ENCODE data around the gene NOC4L. TPM values are rescaled to one million over a fixed set of nuclear protein-coding genes. Genes with fewer than 3 reads are reported as not detected.

The NOC4L gene
- total RNA-seq, 3 donors from 2014 or later = 85.3 to 92.5 (median 89.0) TPM

GRCh38 chr12:132114667-132115066 is 29.6 kb upstream of the NOC4L start:
- H3K4me1 Mint-ChIP-seq (ENCODE audit: low read depth) = no peaks in the 10 kb centered on the region
- H3K27me3 Mint-ChIP-seq (ENCODE audit: low read depth) = no peaks in the 10 kb centered on the region
- H3K9me3 Mint-ChIP-seq = no peaks in the 10 kb centered on the region
- DNase-seq = no peak
- ATAC-seq = no peak
- H3K4me3 Mint-ChIP-seq = no peak overlapping the region
- peaks cover 17% of the 10 kb centered on the region for H3K36me3 Mint-ChIP-seq (ENCODE audit: insufficient read depth)

DNA sequence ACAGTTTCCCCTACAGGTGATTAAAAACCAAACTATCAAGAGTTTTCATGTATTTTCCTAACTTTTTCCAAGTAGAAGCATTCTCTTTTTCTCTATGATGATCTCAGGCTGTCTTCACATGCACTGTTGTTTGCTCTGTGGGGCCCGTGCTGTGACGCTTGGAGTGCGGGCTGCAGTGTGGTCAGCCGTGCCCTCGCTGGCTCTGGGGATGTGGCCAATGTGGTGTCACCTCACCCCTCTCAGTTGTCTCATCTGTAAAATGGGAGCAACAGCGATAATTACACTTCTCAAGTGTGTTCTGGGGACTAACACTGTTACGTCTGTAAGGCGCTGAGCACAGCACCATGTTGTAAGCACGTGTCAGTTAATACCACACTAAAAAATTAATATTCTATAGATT is 28.8 kb upstream of the NOC4L start:
- no peak for ATAC-seq
- H3K9me3 Mint-ChIP-seq = no peaks in the 10 kb centered on the region

GRCh38 chr12:132116709-132117557 is 27.3 kb upstream of the NOC4L start:
- Mint-ChIP-seq H3K4me1 (ENCODE audit: low read depth) (no peaks in the 10 kb centered on the region), H3K9me3 (no peaks in the 10 kb centered on the region), H3K36me3 (ENCODE audit: insufficient read depth) (peaks cover 11% of the 10 kb centered on the region), H3K4me3 (no peak overlapping the region), H3K27me3 (ENCODE audit: low read depth) (no peaks in the 10 kb centered on the region)
- no peak for DNase-seq
- no peak for ATAC-seq

More for the DNA sequence above, 28.8 kb upstream of the NOC4L start:
- no peak for DNase-seq
- Mint-ChIP-seq H3K27me3 (ENCODE audit: low read depth) (no peaks in the 10 kb centered on the region), H3K36me3 (ENCODE audit: insufficient read depth) (peaks cover 16% of the 10 kb centered on the region), H3K4me1 (ENCODE audit: low read depth) (no peaks in the 10 kb centered on the region), H3K4me3 (no peak overlapping the region)

DNA sequence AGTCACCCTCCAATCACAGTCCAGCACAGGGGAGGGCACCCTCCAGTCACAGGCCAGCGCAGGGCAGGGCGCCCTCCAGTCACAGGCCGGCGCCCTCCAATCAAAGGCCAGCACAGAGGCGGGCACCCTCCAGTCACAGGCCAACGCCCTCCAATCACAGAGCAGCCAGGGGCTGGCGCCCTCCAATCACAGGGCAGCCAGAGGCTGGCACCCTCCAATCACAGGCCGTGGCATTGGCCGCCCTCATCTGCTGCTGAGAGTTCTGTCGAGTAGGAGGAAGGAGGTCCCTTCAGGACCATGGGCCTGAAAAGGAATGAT is 26.7 kb upstream of the NOC4L start:
- peaks cover 13% of the 10 kb centered on the region for H3K36me3 Mint-ChIP-seq (ENCODE audit: insufficient read depth)
- DNase-seq (no peak), ATAC-seq (peak; percentile 35 to 48)
- no peaks in the 10 kb centered on the region for H3K4me1 Mint-ChIP-seq (ENCODE audit: low read depth)
- no peak overlapping the region for H3K4me3 Mint-ChIP-seq
- no peaks in the 10 kb centered on the region for H3K27me3 Mint-ChIP-seq (ENCODE audit: low read depth)
- no peaks in the 10 kb centered on the region for H3K9me3 Mint-ChIP-seq

DNA sequence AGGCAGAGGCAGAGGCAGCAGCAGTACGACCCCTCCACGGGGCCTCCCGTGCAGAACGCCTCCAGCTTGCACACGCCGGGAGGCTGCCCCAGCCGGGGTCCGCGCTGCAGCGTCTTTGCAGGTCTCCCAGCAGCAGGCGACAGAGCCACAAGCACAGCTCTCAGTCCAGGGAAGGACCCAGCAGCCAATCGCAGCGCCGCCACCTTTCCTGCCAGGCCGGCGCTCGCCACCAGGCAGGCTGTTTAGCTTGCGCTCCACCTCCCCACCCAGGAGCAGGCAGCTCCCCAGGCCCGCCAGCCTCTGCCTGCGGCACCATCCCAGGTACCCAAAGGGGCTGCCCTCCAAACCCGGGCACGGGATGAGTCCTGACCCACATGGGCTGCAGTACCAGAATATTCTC is 25.4 kb upstream of the NOC4L start:
- Mint-ChIP-seq H3K4me1 (ENCODE audit: low read depth) (no peaks in the 10 kb centered on the region), H3K27me3 (ENCODE audit: low read depth) (no peaks in the 10 kb centered on the region), H3K36me3 (ENCODE audit: insufficient read depth) (peaks cover 17% of the 10 kb centered on the region), H3K4me3 (no peak overlapping the region), H3K9me3 (no peaks in the 10 kb centered on the region)
- DNase-seq = no peak
- no peak for ATAC-seq

DNA sequence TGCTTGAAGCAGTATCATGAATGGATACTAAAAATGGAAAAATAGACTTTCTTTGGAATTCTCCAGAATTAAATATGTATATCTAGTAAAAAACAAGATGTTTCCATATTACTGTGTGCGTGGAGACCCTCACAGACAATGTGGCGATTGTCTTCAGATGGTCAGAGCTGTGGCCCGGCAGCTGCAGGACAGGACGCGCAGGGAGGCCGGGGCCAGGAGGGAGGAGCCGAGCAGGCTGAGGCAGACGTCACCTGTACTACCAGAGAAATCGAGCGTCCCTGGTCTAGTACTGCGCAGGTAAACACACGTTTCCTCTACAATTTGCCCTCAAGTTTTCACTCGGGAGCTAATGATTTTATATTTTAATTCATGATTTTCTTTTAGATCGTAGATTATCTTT is 23.0 kb upstream of the NOC4L start:
- Mint-ChIP-seq H3K9me3 (no peaks in the 10 kb centered on the region), H3K4me1 (ENCODE audit: low read depth) (no peaks in the 10 kb centered on the region), H3K36me3 (ENCODE audit: insufficient read depth) (peaks cover 29% of the 10 kb centered on the region), H3K4me3 (no peak overlapping the region), H3K27me3 (ENCODE audit: low read depth) (no peaks in the 10 kb centered on the region)
- no peak for DNase-seq
- ATAC-seq = no peak

GRCh38 chr12:132123970-132124765 is 20.1 kb upstream of the NOC4L start:
- no peak for ATAC-seq
- Mint-ChIP-seq H3K4me3 (no peak overlapping the region), H3K36me3 (ENCODE audit: insufficient read depth) (peaks cover 47% of the 10 kb centered on the region), H3K27me3 (ENCODE audit: low read depth) (no peaks in the 10 kb centered on the region), H3K4me1 (ENCODE audit: low read depth) (no peaks in the 10 kb centered on the region), H3K9me3 (no peaks in the 10 kb centered on the region)
- no peak for DNase-seq

DNA sequence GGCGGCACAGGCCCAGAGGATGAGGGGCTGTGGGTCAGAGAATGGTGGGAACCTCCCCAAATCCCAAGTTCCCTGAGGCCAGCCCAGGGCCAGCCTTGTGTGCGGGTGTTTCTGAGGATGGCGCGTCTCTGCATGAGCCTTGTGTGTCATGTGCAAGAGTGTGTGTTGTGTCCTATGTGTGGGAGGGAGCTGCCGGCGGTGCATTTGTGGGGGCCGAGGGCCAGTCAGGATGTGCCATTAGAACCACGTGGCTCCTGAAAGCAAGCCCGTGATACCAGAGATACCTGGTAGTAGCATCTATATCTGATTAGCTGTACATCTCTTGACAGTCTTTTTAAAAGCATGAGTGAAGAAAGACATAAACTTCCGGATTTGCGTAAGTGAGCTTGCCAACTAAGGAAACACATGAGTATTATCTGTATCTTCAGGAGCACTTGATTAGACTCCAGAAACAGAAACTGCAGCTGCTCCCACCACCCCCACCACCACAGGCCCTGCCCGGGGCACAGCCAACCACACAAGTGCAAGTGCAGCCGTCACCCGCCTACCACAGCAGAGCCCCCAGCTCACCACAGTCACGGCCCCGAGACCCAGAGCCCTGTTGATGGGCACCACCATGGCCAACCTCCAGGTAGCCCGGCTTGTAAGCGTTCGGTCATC is 19.4 kb upstream of the NOC4L start:
- Mint-ChIP-seq H3K36me3 (ENCODE audit: insufficient read depth) (peaks cover 48% of the 10 kb centered on the region), H3K4me3 (no peak overlapping the region), H3K9me3 (no peaks in the 10 kb centered on the region), H3K4me1 (ENCODE audit: low read depth) (no peaks in the 10 kb centered on the region), H3K27me3 (ENCODE audit: low read depth) (no peaks in the 10 kb centered on the region)
- ATAC-seq (no peak), DNase-seq (no peak)

- Mint-ChIP-seq H3K27me3 (ENCODE audit: low read depth) (no peaks in the 10 kb centered on the region), H3K36me3 (ENCODE audit: insufficient read depth) (peaks cover 45% of the 10 kb centered on the region), H3K4me3 (no peak overlapping the region), H3K4me1 (ENCODE audit: low read depth) (no peaks in the 10 kb centered on the region), H3K9me3 (no peaks in the 10 kb centered on the region)
- no peak for DNase-seq
- no peak for ATAC-seq
Observed at GRCh38 chr12:132125736-132126135, 18.5 kb upstream of the NOC4L start.

- H3K4me1 Mint-ChIP-seq (ENCODE audit: low read depth) = no peaks in the 10 kb centered on the region
- H3K36me3 Mint-ChIP-seq (ENCODE audit: insufficient read depth) = peaks cover 43% of the 10 kb centered on the region
- no peaks in the 10 kb centered on the region for H3K27me3 Mint-ChIP-seq (ENCODE audit: low read depth)
- DNase-seq (no peak), ATAC-seq (no peak)
- H3K9me3 Mint-ChIP-seq = no peaks in the 10 kb centered on the region
- no peak overlapping the region for H3K4me3 Mint-ChIP-seq
Observed at GRCh38 chr12:132127041-132127440, 17.2 kb upstream of the NOC4L start.

DNA sequence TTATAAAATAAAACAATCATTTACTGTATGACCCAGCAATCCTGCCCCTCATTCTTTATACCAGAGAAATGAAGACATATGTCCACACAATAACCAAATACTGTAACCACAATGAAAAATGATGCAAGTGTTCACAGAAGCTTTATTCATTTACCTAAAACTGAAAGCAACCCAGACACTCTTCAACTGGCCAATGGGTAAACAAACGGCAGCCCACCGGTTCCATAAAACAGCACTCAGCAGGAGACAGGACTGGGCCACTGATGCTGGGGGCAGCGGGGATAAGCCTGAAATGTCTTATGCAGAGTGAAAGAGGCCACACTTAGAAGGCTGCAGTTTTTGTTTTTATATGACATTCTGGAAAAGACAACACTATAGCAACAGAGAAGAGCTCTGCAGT is 15.2 kb upstream of the NOC4L start:
- ATAC-seq (no peak), DNase-seq (no peak)
- Mint-ChIP-seq H3K4me3 (no peak overlapping the region), H3K27me3 (ENCODE audit: low read depth) (no peaks in the 10 kb centered on the region), H3K36me3 (ENCODE audit: insufficient read depth) (peaks cover 38% of the 10 kb centered on the region), H3K4me1 (ENCODE audit: low read depth) (no peaks in the 10 kb centered on the region), H3K9me3 (no peaks in the 10 kb centered on the region)

DNA sequence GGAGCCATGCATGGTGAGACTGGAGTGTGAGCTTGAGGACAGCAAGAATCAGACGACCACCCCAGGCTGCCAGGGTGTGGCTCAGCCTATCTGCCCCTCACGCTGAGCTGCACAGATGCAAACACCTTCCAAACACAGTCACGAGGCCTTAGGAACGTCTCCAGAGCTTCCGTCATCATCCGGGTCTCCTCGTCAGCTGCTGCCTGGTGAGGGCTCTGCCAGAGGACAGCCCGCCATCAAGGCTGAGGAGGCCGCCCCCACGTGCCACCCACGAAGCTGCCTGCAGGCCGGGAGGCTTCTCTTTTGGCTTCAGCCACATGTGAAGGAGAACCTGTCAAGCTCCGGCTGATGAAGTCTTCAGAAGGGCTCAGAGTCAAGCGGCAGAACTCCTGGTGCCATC is 13.6 kb upstream of the NOC4L start:
- peaks cover 26% of the 10 kb centered on the region for H3K36me3 Mint-ChIP-seq (ENCODE audit: insufficient read depth)
- ATAC-seq (no peak), DNase-seq (no peak)
- H3K4me1 Mint-ChIP-seq (ENCODE audit: low read depth) = no peaks in the 10 kb centered on the region
- H3K27me3 Mint-ChIP-seq (ENCODE audit: low read depth) = no peaks in the 10 kb centered on the region
- H3K9me3 Mint-ChIP-seq = no peaks in the 10 kb centered on the region
- no peak overlapping the region for H3K4me3 Mint-ChIP-seq

DNA sequence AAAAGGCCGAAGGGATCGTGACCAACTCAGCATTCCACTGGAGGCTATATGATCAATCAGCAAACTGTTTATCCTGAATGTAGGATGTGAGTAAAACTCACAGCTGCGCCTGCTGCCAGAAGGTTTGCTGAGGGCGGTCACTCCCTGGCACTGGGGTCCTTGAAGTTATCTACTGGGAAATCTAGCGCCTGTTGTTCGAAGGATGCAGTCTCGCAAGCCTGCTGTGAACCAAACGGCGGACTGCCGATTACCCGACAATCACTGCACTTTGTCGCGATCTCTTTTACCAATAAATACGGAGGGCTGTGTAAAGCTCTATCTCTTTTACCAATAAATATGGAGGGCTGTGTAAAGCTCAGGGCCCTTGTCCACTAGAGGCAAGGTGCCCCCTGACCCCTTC is 13.0 kb upstream of the NOC4L start:
- H3K4me1 Mint-ChIP-seq (ENCODE audit: low read depth) = no peaks in the 10 kb centered on the region
- no peaks in the 10 kb centered on the region for H3K9me3 Mint-ChIP-seq
- no peak for DNase-seq
- H3K36me3 Mint-ChIP-seq (ENCODE audit: insufficient read depth) = peaks cover 22% of the 10 kb centered on the region
- no peak for ATAC-seq
- H3K4me3 Mint-ChIP-seq = no peak overlapping the region
- H3K27me3 Mint-ChIP-seq (ENCODE audit: low read depth) = no peaks in the 10 kb centered on the region

DNA sequence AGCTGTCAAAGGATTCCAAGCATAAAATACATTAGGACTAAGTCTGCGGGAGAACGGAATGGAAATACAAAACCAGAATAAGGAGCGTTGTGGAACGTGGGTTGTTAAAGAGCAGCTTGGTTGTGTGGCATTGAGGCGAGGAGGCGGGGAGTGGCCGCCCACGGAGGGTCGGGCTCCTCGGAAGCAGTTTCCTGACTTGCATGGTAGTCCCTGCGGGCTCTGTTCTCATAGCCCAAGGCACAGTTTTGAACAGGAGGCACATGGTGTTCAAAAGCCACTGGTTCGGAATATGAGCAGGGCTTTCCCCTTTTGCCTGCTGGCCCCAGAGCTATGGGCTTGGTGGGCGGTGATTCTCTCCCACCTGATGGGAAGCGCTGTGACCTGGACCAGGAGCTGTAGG is 12.3 kb upstream of the NOC4L start:
- DNase-seq = no peak
- no peak for ATAC-seq
- Mint-ChIP-seq H3K4me3 (no peak overlapping the region), H3K36me3 (ENCODE audit: insufficient read depth) (peaks cover 20% of the 10 kb centered on the region), H3K27me3 (ENCODE audit: low read depth) (no peaks in the 10 kb centered on the region), H3K9me3 (no peaks in the 10 kb centered on the region), H3K4me1 (ENCODE audit: low read depth) (no peaks in the 10 kb centered on the region)
